Cardiac fibroblast (primary cell): ENCODE measurements around the gene USP15.
A peak's percentile ranks its signal among the peaks of the same experiment; 100 is the strongest.

Experiments
- DNase-seq, 2 donors: peaks; one replicate each; pipeline versions ENCODE4 v3.0.0 to v3.0.0-alpha.2; 2010; ENCODE audit warnings: low read depth in 2 of 2
- H3K4me3 ChIP-seq, 2 donors: replicated peaks in 1 of 2; 1 replicate in 1 of 2; 2 replicates in 1 of 2; pipeline ENCODE4 v1.5.1; 2011; ENCODE audit warnings: low read depth in 2 of 2, low read length in 2 of 2, mild to moderate bottlenecking in 2 of 2, moderate library complexity in 1 of 2
- CTCF ChIP-seq: IDR thresholded peaks from one replicate; pipeline ENCODE4 v1.5.1; 2011; ENCODE audit warnings: low read depth, mild to moderate bottlenecking, low read length, inconsistent platforms

USP15 gene

GRCh38 chr12:62278022-62278421, 17.8 kb downstream of the USP15 start:
- no peak for TF ChIP-seq CTCF
- no peak for DNase-seq
- no peak overlapping the region for H3K4me3 ChIP-seq

DNA sequence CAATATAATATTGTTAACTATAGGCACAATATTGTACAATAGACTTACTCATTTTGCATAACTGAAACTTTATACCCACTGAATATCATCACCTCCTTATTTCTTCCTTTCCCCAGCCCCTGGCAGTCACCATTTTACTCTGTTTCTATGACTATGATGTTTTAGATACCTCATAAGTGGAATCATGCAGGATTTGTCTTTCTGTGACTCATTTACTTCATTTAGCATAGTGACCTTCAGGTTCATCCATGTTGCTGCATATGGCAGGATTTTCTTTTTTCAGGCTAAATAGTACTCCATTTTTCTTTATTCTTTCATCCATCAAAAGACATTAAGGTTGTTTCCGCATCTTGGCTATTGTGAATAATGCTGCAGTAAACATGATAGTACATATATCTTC, 18.9 kb downstream of the USP15 start:
- no peak for TF ChIP-seq CTCF
- DNase-seq, result no peak
- no peak overlapping the region for H3K4me3 ChIP-seq

- no peak for DNase-seq
- no peak overlapping the region for H3K4me3 ChIP-seq
- TF ChIP-seq CTCF, result no peak
These were observed 19.8 kb downstream of the USP15 start for GRCh38 chr12:62279961-62280360.

DNA sequence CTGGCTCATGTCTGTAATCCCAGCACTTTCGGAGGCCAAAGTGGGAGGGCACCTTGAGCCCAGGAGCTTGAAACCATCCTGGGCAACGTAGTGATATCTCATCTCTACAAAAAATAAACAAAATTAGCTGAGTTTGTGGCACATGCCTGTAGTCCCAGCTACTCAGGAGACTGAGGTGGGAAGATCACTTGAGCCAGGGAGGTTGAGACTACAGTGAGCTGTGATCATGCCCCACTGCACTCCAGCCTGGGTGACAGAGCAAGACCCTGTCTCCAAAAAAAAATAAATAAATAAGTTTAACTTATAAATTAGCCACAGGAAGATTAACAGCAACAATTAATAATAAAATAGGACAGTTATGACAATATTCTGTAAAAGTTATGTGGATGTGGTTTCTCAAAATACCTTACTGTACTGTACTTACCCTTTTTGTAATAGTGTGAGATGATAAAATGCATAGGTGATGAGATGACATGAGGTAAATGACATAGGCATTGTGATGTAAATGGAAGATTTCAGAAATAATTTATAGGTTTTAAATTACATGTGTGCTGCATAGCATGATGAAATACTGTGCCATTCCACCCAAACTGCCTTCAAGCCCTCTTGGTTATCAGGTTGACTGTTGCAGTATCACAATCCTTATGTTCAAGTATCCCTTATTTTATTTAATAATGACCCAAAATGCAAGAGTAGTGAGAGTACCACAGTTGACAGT, 22.0 kb downstream of the USP15 start:
- H3K4me3 ChIP-seq, result no peak overlapping the region
- DNase-seq, result peak in 1 of 2 donors; percentile 18
- no peak for TF ChIP-seq CTCF

DNA sequence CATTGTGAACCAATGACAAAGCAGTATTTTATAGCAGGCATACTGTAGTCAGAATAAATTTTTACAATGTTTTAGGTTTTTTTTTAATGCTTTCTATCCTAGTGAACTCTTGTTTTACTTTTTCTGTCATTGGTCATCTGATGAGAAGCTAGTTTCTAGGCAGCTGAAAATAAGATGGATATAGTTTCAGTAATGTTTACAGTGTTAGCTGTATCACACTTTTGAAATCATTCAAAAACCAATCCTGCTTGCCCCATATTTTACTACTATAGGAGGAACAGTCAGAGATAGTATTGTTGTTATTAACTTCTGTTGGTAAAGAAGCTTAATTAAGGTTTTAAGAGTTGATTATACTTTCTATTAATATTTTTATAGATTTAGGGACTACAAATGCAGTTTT, 24.5 kb downstream of the USP15 start:
- no peak for TF ChIP-seq CTCF
- H3K4me3 ChIP-seq, result no peak overlapping the region
- no peak for DNase-seq

GRCh38 chr12:62285284-62285683, 25.1 kb downstream of the USP15 start:
- no peak overlapping the region for H3K4me3 ChIP-seq
- TF ChIP-seq CTCF, result no peak
- DNase-seq, result no peak

GRCh38 chr12:62288328-62288727, 28.1 kb downstream of the USP15 start:
- no peak overlapping the region for H3K4me3 ChIP-seq
- no peak for TF ChIP-seq CTCF
- DNase-seq, result no peak
